Neural cell (in vitro differentiated cells): ENCODE measurements around the gene CEP89.

Source experiments
- EP300 ChIP-seq: fragments of 450-650 bp; conservative IDR thresholded peaks from 2 replicates; pipeline ENCODE4 v1.6.1; 2014; ENCODE audit warnings: antibody characterized with exemption, mild to moderate bottlenecking, moderate library complexity; ENCODE audit not compliant: poor library complexity, severe bottlenecking
- EZH2 ChIP-seq: fragments of 200-600, 300-800 bp; shearing (Covaris generic), sonication (generic); IDR thresholded peaks from 2 replicates; pipeline ENCODE4 v1.6.1; 2014; ENCODE audit warnings: antibody characterized with exemption, low read length, borderline replicate concordance, mild to moderate bottlenecking; ENCODE audit not compliant: insufficient read depth, poor library complexity, severe bottlenecking
- MXI1 ChIP-seq: fragments of 450-650 bp; conservative IDR thresholded peaks from 2 replicates; pipeline ENCODE4 v1.6.1; 2014; ENCODE audit warnings: antibody characterized with exemption, mild to moderate bottlenecking; ENCODE audit not compliant: poor library complexity, severe bottlenecking
- POLR2AphosphoS5 ChIP-seq: IDR thresholded peaks from 2 replicates; pipeline ENCODE4 v1.6.1; 2012
- RAD21 ChIP-seq: fragments of 450-650 bp; conservative IDR thresholded peaks from 2 replicates; pipeline ENCODE4 v1.6.1; 2014; ENCODE audit warnings: antibody characterized with exemption, mild to moderate bottlenecking, moderate library complexity
- SMC3 ChIP-seq: fragments of 450-650 bp; conservative IDR thresholded peaks from 2 replicates; pipeline ENCODE4 v1.6.1; 2014; ENCODE audit warnings: antibody characterized with exemption, mild to moderate bottlenecking, moderate library complexity; ENCODE audit not compliant: poor library complexity
- TAF1 ChIP-seq: IDR thresholded peaks from 2 replicates; pipeline ENCODE4 v1.6.1; 2012; ENCODE audit warnings: low read depth
- TF ChIP-seq, protein P1 (sequence below): fragments of 450-650 bp; IDR thresholded peaks from 2 replicates; pipeline ENCODE4 v1.5.1; 2014; ENCODE audit warnings: antibody characterized with exemption, mild to moderate bottlenecking, moderate library complexity; ENCODE audit not compliant: poor library complexity, severe bottlenecking
- TF ChIP-seq, protein P2 (sequence below): IDR thresholded peaks from 2 replicates; pipeline ENCODE4 v1.6.1; 2012; ENCODE audit warnings: borderline replicate concordance

DNA sequence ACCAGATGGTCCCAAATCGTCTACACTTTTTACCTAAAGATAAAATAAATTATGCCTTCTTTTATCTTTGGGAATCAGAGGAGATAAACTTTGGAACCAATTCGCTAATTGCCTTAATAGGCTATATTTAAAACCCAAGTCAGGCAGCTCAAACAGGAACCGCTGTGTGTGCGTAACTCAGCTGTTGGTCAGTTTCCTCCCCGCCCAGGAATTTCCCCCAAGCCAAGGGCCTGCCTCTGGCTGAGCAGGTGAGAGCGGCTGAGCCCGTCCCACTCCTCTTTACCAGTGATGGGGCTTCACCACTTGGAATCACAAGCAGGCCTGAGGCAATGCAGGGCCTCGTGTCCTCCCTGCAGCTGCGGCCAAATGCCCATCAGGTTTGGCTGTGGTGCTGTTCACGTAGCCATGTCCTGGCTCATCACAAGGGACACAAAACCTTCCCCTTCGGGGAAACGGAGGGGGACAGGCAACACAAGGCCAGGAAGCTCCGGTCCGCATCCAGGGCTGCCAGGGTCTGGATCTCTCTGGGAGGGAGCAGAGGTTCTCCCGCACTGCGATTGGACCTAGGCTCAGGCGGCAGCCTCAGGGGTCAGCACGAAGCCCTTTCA lies 101.7 kb downstream of the CEP89 start:
- TF ChIP-seq, protein P1, sequence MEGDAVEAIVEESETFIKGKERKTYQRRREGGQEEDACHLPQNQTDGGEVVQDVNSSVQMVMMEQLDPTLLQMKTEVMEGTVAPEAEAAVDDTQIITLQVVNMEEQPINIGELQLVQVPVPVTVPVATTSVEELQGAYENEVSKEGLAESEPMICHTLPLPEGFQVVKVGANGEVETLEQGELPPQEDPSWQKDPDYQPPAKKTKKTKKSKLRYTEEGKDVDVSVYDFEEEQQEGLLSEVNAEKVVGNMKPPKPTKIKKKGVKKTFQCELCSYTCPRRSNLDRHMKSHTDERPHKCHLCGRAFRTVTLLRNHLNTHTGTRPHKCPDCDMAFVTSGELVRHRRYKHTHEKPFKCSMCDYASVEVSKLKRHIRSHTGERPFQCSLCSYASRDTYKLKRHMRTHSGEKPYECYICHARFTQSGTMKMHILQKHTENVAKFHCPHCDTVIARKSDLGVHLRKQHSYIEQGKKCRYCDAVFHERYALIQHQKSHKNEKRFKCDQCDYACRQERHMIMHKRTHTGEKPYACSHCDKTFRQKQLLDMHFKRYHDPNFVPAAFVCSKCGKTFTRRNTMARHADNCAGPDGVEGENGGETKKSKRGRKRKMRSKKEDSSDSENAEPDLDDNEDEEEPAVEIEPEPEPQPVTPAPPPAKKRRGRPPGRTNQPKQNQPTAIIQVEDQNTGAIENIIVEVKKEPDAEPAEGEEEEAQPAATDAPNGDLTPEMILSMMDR, result no peak
- TF ChIP-seq, protein P2, sequence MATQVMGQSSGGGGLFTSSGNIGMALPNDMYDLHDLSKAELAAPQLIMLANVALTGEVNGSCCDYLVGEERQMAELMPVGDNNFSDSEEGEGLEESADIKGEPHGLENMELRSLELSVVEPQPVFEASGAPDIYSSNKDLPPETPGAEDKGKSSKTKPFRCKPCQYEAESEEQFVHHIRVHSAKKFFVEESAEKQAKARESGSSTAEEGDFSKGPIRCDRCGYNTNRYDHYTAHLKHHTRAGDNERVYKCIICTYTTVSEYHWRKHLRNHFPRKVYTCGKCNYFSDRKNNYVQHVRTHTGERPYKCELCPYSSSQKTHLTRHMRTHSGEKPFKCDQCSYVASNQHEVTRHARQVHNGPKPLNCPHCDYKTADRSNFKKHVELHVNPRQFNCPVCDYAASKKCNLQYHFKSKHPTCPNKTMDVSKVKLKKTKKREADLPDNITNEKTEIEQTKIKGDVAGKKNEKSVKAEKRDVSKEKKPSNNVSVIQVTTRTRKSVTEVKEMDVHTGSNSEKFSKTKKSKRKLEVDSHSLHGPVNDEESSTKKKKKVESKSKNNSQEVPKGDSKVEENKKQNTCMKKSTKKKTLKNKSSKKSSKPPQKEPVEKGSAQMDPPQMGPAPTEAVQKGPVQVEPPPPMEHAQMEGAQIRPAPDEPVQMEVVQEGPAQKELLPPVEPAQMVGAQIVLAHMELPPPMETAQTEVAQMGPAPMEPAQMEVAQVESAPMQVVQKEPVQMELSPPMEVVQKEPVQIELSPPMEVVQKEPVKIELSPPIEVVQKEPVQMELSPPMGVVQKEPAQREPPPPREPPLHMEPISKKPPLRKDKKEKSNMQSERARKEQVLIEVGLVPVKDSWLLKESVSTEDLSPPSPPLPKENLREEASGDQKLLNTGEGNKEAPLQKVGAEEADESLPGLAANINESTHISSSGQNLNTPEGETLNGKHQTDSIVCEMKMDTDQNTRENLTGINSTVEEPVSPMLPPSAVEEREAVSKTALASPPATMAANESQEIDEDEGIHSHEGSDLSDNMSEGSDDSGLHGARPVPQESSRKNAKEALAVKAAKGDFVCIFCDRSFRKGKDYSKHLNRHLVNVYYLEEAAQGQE, result no peak
- TF ChIP-seq POLR2AphosphoS5 (no peak), EZH2 (no peak), SMC3 (no peak), RAD21 (no peak), EP300 (no peak), TAF1 (no peak), MXI1 (no peak)
